K562 (cell line): ENCODE results near the gene RREB1. TPM values are rescaled to one million over a fixed set of nuclear protein-coding genes. Genes with fewer than 3 reads are reported as not detected.

Experiments used
- CHD4 ChIP-seq: fragments of 200-600 bp; sonication (generic); IDR thresholded peaks from 3 replicates; pipeline ENCODE4 v1.6.1; 2012; ENCODE audit warnings: low read depth, mild to moderate bottlenecking, mixed read lengths, low read length, inconsistent platforms; ENCODE audit not compliant: insufficient read depth, insufficient replicate concordance, poor library complexity, severe bottlenecking
- KDM4B ChIP-seq, 2 experiments: fragments of 450-650 bp in 1 of 2; sonication (generic) in 1 of 2; IDR thresholded peaks; 2 replicates each; pipeline ENCODE4 v1.6.1; 2016 to 2017; ENCODE audit warnings: borderline replicate concordance in 2 of 2, antibody characterized with exemption in 1 of 2, low read depth in 1 of 2, mild to moderate bottlenecking in 1 of 2
- MAZ ChIP-seq, 2 experiments: fragments of 450-650 bp in 1 of 2; sonication (generic) in 1 of 2; formaldehyde crosslinking; IDR thresholded peaks in 1 of 2; conservative IDR thresholded peaks in 1 of 2; 2 replicates each; pipeline versions ENCODE4 v1.4.0 to v1.5.0; 2020; ENCODE audit warnings: mild to moderate bottlenecking in 1 of 2, missing genetic modification reagents in 1 of 2
- NFRKB ChIP-seq: fragments of 450-650 bp; IDR thresholded peaks from 2 replicates; pipeline ENCODE4 v1.6.1; 2016; ENCODE audit warnings: low read depth
- PHF8 ChIP-seq: fragments of 200-600 bp; sonication (generic); IDR thresholded peaks from 2 replicates; pipeline ENCODE4 v1.6.1; 2012; ENCODE audit warnings: mixed run types, mild to moderate bottlenecking, inconsistent platforms, low read length, moderate library complexity, borderline replicate concordance
- POLR2AphosphoS2 ChIP-seq: IDR thresholded peaks from 2 replicates; pipeline ENCODE4 v1.6.1; 2012; ENCODE audit warnings: low read length, improper control_type of control experiment
- SP1 ChIP-seq: sonication (generic); formaldehyde crosslinking; IDR thresholded peaks from 2 replicates; pipeline ENCODE4 v1.8.1; 2022; ENCODE audit warnings: mild to moderate bottlenecking, missing genetic modification reagents
- STAT5A ChIP-seq: IDR thresholded peaks from 2 replicates; pipeline ENCODE4 v1.6.1; 2012; ENCODE audit warnings: low read length, inconsistent platforms, borderline replicate concordance
- ZBTB7A ChIP-seq: IDR thresholded peaks from 2 replicates; pipeline ENCODE4 v1.6.1; 2011; ENCODE audit warnings: low read depth, mild to moderate bottlenecking, low read length, moderate library complexity, borderline replicate concordance; ENCODE audit not compliant: control insufficient read depth
- polyA plus RNA-seq, 8 experiments: library from polyadenylated mRNA; depleted of rRNA in 4 of 8; stranded (reverse) in 5 of 8; unstranded in 3 of 8; fragments of >200 nt; fragmentation: Nextera tagmentation in 2 of 8; fragmentation: Illumina TruSeq in 1 of 8; extraction: Ambion mirVana in 2 of 8; extraction: Trizol in 1 of 8; gene quantifications; 2 replicates each; pipeline versions ENCODE4 v1.2.1 to v1.2.3, GENCODE V29; 2011 to 2014; ENCODE audit warnings: inconsistent platforms in 1 of 8, missing spikeins in 1 of 8
- total RNA-seq, 7 experiments: library from RNA; depleted of rRNA in 6 of 7; stranded (reverse); fragments of >200 nt in 6 of 7; fragmentation: Illumina TruSeq in 2 of 7; extraction: Trizol in 2 of 7; gene quantifications; 2 replicates each; pipeline versions ENCODE4 v1.2.1 to v1.2.3, GENCODE V29; 2011 to 2021; ENCODE audit warnings: low replicate concordance in 1 of 7
- TF ChIP-seq, protein P1 (sequence below): fragments of 450-650 bp; IDR thresholded peaks from 2 replicates; pipeline ENCODE4 v1.6.1; 2014; ENCODE audit warnings: low read depth, mild to moderate bottlenecking, moderate library complexity, borderline replicate concordance

The RREB1 gene
- total and polyA plus RNA-seq, 9 of the 15 experiments (the other 6 are each of a cell fraction or from before 2014, with no cell fraction given) = 3.3 to 64.2 (median 19.3) TPM

DNA sequence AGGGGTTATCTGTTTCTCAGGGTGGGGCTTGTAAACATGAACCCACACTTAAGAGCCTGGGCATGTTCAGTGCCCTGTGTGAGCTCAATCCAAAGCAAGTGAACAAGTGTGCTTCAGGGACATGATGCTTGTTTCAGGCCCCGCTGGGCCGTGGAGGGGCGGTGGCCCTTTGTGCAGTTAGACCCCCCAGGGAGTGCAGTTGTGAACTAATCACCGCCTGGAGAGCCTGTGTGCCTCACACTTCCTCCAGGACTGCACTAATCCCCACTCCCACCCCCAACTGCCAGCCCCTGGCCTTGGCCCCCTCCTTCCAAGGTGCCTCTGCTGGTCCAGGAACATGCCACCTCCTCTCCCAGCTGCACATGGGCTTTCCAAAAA, 58.1 kb downstream of the RREB1 start (continued):
- TF ChIP-seq, protein P1, sequence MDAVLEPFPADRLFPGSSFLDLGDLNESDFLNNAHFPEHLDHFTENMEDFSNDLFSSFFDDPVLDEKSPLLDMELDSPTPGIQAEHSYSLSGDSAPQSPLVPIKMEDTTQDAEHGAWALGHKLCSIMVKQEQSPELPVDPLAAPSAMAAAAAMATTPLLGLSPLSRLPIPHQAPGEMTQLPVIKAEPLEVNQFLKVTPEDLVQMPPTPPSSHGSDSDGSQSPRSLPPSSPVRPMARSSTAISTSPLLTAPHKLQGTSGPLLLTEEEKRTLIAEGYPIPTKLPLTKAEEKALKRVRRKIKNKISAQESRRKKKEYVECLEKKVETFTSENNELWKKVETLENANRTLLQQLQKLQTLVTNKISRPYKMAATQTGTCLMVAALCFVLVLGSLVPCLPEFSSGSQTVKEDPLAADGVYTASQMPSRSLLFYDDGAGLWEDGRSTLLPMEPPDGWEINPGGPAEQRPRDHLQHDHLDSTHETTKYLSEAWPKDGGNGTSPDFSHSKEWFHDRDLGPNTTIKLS = no peak
- 0 out of 2 replicates have a peak, but pooled peaks have one; percentile 10 for TF ChIP-seq POLR2AphosphoS2
- TF ChIP-seq CHD4 = peak; percentile 8
- TF ChIP-seq KDM4B (IDR thresholded peaks at IDR 0.05; ENCODE audit: borderline replicate concordance in 2 of 2, low read depth in 1 of 2) = 0 out of 4 replicates have a peak, but pooled peaks of 1 of the 2 experiments have one; percentile 8
- TF ChIP-seq STAT5A = no peak
- TF ChIP-seq NFRKB = 0 out of 2 replicates have a peak, but pooled peaks have one; percentile 47
- peak; percentile 42; the same call in 1 of the 2 replicates for TF ChIP-seq ZBTB7A
- TF ChIP-seq SP1 = no peak
- TF ChIP-seq PHF8 = 0 out of 2 replicates have a peak, but pooled peaks have one; percentile 4
- TF ChIP-seq MAZ (CRISPR knock-in tag; conservative IDR thresholded peaks at IDR 0.05 in 1 of 2, IDR thresholded peaks at IDR 0.05 in 1 of 2) = no peak
